Right lobe of liver (tissue), 6 donors: ENCODE data around the gene SARS1. TPM values are rescaled to one million over a fixed set of nuclear protein-coding genes. Genes with fewer than 3 reads are reported as not detected.

Experiments
- ATAC-seq, 4 donors: fragments of 200-7000 bp; cut with Tn5 transposase; one replicate each; pipeline ENCODE4 v1.9.1; 2020; ENCODE audit warnings: mild to moderate bottlenecking in 4 of 4, moderate library complexity in 4 of 4
- DNase-seq, 3 donors: peaks; one replicate each; pipeline ENCODE4 v3.0.0-alpha.2; 2020
- H3K27ac ChIP-seq, 3 donors: fragments of 200-600 bp; one replicate each; pipeline ENCODE4 v1.8.0; 2022
- H3K27me3 ChIP-seq, 2 donors: fragments of 200-600 bp; one replicate each; pipeline ENCODE4 v1.8.0; 2022
- H3K36me3 ChIP-seq, 4 donors: fragments of 200-600 bp; sonication (generic) in 1 of 4; one replicate each; pipeline versions ENCODE4 v1.5.1 to v1.8.0; 2017 to 2022; ENCODE audit warnings: control low read depth in 1 of 4
- H3K4me1 ChIP-seq, 4 donors: fragments of 200-600 bp; sonication (generic) in 1 of 4; one replicate each; pipeline versions ENCODE4 v1.5.1 to v1.8.0; 2017 to 2022; ENCODE audit warnings: control low read depth in 1 of 4
- H3K4me3 ChIP-seq, 3 donors: fragments of 200-600 bp; one replicate each; pipeline ENCODE4 v1.8.0; 2022
- H3K9me3 ChIP-seq, 4 donors: fragments of 200-600 bp; sonication (generic) in 1 of 4; one replicate each; pipeline versions ENCODE4 v1.5.1 to v1.8.0; 2017 to 2022; ENCODE audit warnings: control low read depth in 1 of 4
- POLR2A ChIP-seq: fragments of 450-650 bp; IDR thresholded peaks from one replicate; pipeline ENCODE4 v1.6.1; 2017; ENCODE audit warnings: antibody characterized with exemption, mild to moderate bottlenecking
- WGBS: methylation state at CpG from one replicate; pipeline ENCODE4 v1.1.6; 2018; ENCODE audit warnings: low coverage, low lambda C conversion rate; ENCODE audit not compliant: insufficient coverage; ENCODE audit errors: missing lambda C conversion rate; 5-methylcytosine and 5-hydroxymethylcytosine counted together
- intact Hi-C, 2 donors: fragments of 100-400 bp; cut with DNase I; formaldehyde crosslinking; loops; one replicate each; pipeline versions ENCODE4 v1.11.2 to v1.14.1; 2022
- total RNA-seq, 6 experiments: library from RNA; depleted of rRNA in 2 of 6; stranded (reverse); fragments of >200 nt in 2 of 6; fragmentation: NEBNext Ultra II Directional in 3 of 6; extraction: Animal tissue kit (Norgen Biotek cat#: 25700) in 3 of 6; gene quantifications; one replicate each; pipeline versions ENCODE4 v1.1.0 to v1.2.4, GENCODE V29; 2016 to 2023
- TF ChIP-seq, protein P1 (sequence below), 4 donors: fragments of 200-600 bp in 3 of 4; fragments of 450-650 bp in 1 of 4; IDR thresholded peaks; one replicate each; pipeline versions ENCODE4 v1.5.1 to v1.8.0; 2016 to 2022; ENCODE audit warnings: antibody characterized with exemption in 4 of 4, mild to moderate bottlenecking in 2 of 4
- donor health status: DM: no; HTN: yes; CAD: no.
- donor health status: DM: no; HTN: no; CAD: no.
- donor health status: DM: no; HTN: no; CAD: no.
- donor health status: DM: no; HTN: yes; CAD: no.
- donor health status: DM: no; HTN: yes; CAD: no.

Gene SARS1
- total RNA-seq, 6 experiments from 2014 or later: 73.5 to 123 (median 91.6) TPM

DNA sequence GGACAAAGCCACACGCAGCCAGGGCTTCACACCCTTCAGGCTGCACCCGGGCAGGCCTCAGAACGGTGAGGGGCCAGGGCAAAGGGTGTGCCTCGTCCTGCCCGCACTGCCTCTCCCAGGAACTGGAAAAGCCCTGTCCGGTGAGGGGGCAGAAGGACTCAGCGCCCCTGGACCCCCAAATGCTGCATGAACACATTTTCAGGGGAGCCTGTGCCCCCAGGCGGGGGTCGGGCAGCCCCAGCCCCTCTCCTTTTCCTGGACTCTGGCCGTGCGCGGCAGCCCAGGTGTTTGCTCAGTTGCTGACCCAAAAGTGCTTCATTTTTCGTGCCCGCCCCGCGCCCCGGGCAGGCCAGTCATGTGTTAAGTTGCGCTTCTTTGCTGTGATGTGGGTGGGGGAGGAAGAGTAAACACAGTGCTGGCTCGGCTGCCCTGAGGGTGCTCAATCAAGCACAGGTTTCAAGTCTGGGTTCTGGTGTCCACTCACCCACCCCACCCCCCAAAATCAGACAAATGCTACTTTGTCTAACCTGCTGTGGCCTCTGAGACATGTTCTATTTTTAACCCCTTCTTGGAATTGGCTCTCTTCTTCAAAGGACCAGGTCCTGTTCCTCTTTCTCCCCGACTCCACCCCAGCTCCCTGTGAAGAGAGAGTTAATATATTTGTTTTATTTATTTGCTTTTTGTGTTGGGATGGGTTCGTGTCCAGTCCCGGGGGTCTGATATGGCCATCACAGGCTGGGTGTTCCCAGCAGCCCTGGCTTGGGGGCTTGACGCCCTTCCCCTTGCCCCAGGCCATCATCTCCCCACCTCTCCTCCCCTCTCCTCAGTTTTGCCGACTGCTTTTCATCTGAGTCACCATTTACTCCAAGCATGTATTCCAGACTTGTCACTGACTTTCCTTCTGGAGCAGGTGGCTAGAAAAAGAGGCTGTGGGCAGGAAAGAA lies 61.1 kb downstream of the SARS1 start:
- Histone ChIP-seq H3K36me3 (no peaks in the 10 kb centered on the region), H3K27ac (peak overlapping the region in 1 of 3 donors; percentile 88), H3K4me1 (peaks cover 0 to 41% (median 14%) of the 10 kb centered on the region in 4 donors), H3K4me3 (peak overlapping the region in 1 of 3 donors; percentile 27), H3K9me3 (no peaks in the 10 kb centered on the region), H3K27me3 (no peaks in the 10 kb centered on the region)
- intact Hi-C loops: no loop called here
- WGBS: 34% methylated on average over 13 of the region's 24 CpGs
- ATAC-seq (peak; percentile 67 to 79 (median 78)), DNase-seq (peak; percentile 64 to 89 (median 77))
- TF ChIP-seq POLR2A: peak; percentile 73
- TF ChIP-seq, protein P1, sequence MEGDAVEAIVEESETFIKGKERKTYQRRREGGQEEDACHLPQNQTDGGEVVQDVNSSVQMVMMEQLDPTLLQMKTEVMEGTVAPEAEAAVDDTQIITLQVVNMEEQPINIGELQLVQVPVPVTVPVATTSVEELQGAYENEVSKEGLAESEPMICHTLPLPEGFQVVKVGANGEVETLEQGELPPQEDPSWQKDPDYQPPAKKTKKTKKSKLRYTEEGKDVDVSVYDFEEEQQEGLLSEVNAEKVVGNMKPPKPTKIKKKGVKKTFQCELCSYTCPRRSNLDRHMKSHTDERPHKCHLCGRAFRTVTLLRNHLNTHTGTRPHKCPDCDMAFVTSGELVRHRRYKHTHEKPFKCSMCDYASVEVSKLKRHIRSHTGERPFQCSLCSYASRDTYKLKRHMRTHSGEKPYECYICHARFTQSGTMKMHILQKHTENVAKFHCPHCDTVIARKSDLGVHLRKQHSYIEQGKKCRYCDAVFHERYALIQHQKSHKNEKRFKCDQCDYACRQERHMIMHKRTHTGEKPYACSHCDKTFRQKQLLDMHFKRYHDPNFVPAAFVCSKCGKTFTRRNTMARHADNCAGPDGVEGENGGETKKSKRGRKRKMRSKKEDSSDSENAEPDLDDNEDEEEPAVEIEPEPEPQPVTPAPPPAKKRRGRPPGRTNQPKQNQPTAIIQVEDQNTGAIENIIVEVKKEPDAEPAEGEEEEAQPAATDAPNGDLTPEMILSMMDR (IDR thresholded peaks at IDR 0.05): no peak

DNA sequence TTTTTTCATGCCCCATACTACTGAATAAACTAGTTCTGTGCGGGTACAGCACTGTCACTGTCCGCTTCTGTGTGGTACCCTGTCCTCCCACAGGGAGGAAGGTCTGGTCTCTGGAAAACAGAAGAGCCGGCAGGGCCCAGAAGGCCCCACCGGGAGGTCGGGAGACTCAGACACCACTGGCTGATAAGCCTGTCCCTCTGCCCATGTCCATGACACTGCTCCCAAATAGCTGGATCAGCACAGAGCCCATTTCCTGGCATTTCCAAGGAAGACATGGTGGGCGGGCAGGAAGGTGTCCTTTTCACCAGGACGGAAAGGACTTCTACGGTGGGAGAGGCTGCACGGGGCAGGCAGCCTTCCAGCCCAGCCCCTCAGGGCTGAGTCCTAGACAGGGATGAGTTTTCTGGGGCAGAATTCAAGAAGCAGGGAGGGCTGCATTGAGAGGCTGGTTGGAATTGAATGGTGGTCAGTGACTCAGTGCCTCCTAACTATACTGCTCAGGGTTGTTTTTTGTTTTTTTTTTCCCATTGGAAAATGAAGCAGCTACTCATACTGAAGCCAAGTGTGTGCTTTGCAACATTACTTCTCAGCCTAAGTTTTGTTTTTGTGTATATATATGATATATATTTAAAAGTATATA lies 62.1 kb downstream of the SARS1 start:
- Histone ChIP-seq H3K4me1 (peaks cover 0 to 41% (median 14%) of the 10 kb centered on the region in 4 donors), H3K27me3 (no peaks in the 10 kb centered on the region), H3K9me3 (no peaks in the 10 kb centered on the region), H3K4me3 (no peak overlapping the region), H3K36me3 (no peaks in the 10 kb centered on the region), H3K27ac (peak overlapping the region in 1 of 3 donors; percentile 88)
- DNase-seq: peak in 1 of 3 donors; percentile 52
- 67% methylated on average over 8 of the region's 9 CpGs for WGBS
- TF ChIP-seq, protein P1 (IDR thresholded peaks at IDR 0.05): no peak
- TF ChIP-seq POLR2A: no peak
- ATAC-seq: peak in 3 of 4 donors; percentile 1 to 18 (median 3)
- intact Hi-C loops: no loop called here

DNA sequence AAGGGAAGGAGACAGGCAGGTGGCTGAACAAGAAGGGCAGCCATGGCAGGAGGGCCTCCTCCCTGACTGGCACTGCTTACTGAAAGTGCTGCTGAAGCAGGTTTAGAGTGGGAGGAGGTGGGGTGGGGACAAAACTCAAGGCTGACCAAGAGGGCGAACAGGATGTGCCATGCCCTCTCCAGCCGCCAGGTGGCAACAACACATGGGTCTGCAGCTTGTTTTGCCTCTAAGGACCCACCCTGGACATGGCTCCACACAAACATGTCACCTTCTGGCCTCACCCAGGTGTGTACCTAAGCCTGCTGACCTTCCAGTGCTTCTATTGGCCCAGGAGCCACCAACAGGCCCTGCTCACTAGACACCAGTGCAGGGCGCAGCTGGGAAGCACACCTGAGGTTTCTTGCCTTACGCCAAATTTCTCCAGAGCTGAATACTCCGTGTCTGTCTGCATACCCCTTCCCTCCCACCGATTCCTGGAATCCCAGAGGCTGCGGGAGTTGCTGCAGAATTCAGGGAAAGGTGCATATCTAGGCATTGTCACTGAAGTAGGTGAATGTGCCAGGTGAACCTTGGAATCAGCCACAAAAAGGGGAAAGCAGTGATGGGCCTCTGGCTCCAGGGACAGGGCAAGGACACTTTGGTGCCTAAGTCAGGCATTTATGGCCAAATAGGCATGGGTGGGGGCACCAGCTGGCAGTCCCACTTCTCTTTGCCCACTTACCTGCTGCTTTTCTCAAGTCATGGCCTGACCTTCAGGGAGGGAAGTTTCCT lies 63.9 kb downstream of the SARS1 start:
- no peak overlapping the region for H3K4me3 ChIP-seq
- H3K27me3 ChIP-seq: no peaks in the 10 kb centered on the region
- intact Hi-C loops: no loop called here
- TF ChIP-seq POLR2A: peak; percentile 17
- TF ChIP-seq, protein P1 (IDR thresholded peaks at IDR 0.05): peak; percentile 74 to 95 (median 88)
- peaks cover 0 to 52% (median 14%) of the 10 kb centered on the region in 4 donors for H3K4me1 ChIP-seq
- ATAC-seq (peak; percentile 77 to 88 (median 79)), DNase-seq (peak; percentile 68 to 84 (median 80))
- 27% methylated on average over 4 of the region's 7 CpGs for WGBS
- H3K36me3 ChIP-seq: no peaks in the 10 kb centered on the region
- peak overlapping the region in 1 of 3 donors; percentile 77 for H3K27ac ChIP-seq
- H3K9me3 ChIP-seq: no peaks in the 10 kb centered on the region

DNA sequence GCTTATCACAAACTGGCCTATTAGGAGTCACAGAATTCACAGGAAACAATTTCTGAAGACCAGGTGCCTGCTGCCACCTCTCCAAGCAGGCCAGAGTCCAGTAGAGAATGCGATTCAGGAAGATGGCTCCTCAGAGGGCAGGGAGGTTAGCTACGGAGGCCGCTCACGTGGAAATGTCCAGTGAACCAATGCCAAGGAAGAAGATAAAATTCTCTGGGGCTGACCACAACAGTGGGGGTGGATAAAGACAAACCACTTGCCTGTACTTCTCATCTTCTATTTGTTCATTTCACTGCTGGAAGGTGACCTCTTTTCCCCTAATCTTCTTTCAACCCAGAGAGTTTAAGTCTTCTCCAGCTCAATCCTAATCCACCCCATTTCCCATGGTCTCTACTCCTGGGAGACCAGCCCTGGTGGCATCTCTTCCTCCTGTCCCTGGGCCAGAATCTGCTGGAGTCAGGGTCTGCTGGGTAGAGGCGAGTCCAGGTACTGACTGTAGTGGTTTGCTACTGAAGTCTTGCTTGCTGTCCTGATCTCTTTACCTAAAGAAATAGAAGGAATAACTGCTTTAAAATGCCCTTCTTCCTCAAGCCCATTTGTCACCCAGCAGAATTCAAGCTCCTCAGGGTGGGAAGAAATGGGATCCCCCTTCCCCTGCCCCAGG lies 66.0 kb downstream of the SARS1 start:
- Histone ChIP-seq H3K27ac (no peak overlapping the region), H3K4me1 (peaks cover 0 to 42% (median 14%) of the 10 kb centered on the region in 4 donors), H3K27me3 (no peaks in the 10 kb centered on the region), H3K36me3 (no peaks in the 10 kb centered on the region), H3K4me3 (no peak overlapping the region), H3K9me3 (no peaks in the 10 kb centered on the region)
- WGBS: 84% methylated on average over 5 of the region's 5 CpGs
- no peak for TF ChIP-seq POLR2A
- TF ChIP-seq, protein P1 (IDR thresholded peaks at IDR 0.05): no peak
- DNase-seq (no peak), ATAC-seq (no peak)
- intact Hi-C loops: no loop called here
